Fibroblast of skin of back (primary cell): Measurements from ENCODE around the gene P2RX3.
"Not testable (repeated sequence)": the region's sequence is repeated elsewhere in the genome, so short reads cannot be mapped to it uniquely, and the experiment has no call there.

Source experiments
- DNase-seq: peaks from one replicate; pipeline ENCODE4 v3.0.0-alpha.2; 2013

The P2RX3 gene

DNA sequence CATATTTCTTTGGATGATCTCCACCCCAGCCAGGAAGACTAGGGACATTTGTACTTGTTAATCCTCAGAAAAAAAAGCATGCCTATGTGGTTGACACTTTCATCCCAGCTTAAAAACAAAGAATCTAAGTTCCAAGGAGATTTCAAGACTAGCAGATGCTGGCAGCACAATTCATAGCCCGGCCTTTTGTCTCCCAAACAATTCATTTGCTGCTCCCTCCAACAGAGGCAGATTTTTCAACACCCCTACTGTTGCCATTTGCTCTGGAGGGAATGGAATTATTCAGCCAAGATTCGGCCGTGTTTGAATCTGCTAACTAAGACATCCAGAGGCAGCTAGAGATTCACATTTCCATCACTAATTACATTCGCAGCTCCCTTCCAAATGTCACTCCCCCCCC lies 15.3 kb downstream of the P2RX3 start:
- no peak for DNase-seq

DNA sequence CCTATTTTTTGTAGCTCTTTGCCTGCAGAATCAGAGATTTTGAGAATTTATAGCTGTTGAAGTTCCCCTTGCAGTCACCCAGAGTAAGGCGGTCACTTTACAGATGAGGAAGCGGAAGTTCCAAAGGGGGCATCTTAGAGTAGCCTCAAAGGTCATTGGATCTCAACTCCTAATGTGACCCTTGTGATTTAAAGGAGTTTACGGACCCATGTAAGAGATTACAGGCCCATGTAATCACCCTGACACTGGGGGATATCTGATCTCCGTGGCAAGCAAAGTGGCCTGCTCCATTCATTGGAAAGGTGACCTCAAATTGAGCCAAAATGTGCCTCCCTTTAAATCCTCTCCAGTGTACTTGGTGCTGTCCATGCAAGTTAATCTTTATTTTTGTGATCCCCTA lies 15.7 kb downstream of the P2RX3 start:
- DNase-seq, result no peak

DNA sequence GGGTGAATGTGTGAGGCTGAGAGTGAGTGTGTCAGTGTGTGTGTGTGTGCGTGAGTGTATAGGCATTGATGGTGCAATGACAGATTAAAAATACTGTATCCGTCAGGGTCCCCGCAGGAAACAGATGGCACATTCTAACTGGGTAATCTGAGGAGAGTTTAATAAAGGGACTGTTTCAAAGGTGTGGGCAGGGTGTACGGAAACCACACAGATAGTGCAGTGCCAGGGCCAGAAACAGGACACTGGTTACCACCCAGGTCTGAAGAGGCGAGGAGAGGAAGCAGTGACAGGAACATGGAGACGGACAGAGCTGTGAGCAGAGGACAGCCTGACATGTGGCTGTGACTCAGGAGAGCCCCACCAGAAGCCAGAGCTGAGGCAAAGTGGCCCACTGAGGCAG lies 16.5 kb downstream of the P2RX3 start:
- no peak for DNase-seq

DNA sequence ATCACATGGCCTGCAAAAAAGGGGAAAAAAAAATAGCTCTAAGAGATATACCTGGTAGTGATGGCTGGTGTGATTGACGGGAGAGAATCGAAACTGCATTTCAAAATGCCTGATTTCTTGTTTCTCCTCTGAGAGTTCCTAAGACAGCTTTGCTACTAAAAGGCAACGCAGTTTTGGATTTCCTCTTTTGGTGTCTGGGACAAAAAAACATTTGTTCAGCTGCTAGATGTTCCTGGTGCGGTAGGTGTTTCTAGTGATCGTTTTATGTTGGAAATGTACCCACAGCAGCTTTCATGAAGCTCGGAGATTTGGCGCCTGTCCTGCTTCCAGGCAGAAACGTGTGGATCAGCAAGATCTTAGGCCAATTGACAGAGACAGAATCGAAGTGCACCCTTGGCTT lies 18.1 kb downstream of the P2RX3 start:
- no peak for DNase-seq

DNA sequence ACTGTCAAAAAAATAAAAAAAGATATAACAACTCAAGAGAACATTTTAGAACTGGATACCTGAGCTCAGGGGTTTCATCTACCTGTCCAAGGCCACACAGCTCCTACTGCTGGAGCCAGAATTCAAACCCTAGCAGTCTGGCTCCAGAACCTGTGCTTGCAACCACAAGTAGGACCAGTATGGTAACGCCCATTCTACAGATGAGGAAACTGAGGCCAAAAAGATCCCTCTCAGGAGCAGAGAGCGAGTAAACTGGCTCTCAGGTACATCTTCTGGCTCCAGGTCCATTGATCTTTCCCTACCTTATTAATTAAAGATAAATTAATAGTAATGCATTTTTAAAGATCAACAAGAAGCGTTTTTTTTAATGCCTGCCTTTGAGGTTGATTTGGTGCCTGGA lies 19.2 kb downstream of the P2RX3 start:
- DNase-seq, result no peak

DNA sequence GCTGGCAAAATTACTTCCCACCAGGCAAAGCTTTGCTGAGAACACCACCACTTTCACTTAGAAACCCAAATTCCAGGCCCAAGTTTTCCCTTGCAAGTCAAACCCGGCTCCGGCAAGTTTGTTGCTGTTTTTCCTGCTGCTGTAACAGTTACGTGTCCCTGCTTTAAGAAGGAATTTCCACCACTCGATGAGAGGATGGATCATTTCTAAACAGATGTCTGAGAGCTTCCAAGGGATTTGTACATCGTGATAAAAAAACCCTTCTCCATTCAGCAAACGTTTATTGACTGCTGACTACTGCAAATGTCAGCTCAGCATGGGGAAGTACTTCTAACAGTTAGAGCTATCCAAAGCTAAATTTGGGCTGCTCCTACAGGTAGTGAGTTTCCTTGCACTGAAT lies 19.7 kb downstream of the P2RX3 start:
- no peak for DNase-seq

DNA sequence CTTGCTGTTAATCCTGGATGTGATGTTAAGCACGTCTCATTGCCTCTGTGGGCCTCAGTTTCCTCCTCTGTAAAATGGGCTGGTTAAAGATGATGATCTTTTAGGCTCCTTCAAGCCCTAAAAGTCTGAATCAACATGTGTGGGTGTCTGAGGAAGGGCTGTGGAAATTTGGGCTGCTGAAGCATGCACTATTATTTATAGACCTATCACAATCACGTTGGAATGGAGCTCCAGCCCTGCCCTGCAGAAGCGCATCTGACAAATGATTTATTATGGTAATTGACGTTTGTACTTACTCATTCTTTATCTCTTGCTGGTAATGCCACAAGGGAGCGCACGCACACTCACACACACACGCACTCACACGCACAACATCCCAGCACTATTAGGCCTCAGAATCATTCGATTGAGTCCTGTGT lies 20.4 kb downstream of the P2RX3 start:
- no peak for DNase-seq

DNA sequence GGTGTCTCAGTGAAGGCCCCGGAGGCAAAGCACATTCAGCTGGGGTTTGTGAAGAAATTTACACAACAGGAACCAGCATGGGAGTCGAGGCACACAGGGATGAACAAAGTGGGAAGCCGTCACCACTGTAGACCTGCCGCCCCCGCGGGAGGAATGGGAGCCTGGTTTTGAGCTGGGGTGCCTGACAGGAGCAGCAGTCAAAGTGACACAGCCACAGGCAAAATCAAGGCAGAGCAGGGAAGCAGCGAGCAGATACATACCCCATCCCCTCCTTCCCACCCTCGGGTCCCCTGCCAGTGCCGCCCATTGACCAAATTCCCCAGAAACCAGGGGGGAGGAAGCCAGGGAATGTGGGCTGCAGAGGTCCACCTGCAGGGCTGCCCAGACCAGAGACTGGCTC lies 20.8 kb downstream of the P2RX3 start:
- DNase-seq, result no peak

DNA sequence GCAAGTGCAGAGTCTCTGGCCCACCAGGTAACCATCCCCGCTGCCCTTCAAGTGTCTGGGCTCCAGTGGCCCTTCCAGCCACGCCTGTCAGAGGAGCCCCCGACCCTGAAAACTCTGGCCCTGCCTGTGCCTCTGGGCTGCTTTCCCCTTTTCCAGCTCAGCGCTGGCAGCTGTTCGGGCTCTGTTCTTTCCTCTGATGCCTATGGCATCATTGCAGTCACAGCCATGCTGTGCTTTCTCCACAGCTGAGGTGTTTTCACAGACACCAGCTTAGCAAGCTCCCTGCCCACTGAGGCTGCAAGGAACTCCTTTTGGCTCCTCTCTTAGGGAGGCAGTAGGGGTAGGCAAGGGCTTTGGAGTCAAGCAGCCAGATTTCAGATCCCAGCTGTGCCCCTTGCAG lies 21.2 kb downstream of the P2RX3 start:
- no peak for DNase-seq

DNA sequence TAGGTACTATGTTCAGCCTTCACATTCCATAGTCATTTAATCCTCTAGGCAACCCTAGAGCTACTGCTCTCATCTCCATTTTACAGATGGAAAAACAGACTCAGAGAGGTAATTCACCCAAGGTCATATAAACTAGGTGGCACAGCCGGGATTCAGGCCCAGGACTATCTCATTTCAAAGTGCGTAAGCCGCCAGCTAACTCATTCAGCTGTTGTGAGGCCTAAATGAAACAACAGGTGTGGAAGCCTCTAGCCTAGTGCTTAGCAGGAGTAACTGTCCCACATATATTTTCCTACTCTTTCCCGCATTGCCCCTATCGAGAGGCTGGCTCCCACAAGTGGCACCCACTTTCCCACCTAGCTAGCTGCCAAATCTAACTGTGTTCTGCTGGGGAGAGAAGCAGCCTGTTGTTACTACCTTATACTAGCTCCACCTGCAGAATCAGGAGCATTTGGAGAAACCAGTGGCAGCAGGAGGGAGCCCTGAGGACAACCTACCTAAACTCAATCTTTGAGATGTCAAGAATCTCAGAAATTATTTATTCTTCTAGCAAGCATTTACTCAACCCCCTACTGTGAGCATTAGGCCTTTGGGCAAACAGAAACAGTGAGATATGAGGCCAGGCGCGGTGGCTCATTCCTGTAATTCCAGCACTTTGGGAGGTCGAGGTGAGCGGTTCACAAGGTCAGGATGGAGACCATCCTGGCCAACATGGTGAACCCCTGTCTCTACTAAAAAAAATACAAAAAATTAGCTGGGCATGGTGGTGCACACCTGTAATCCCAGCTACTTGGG lies 21.9 kb downstream of the P2RX3 start:
- no peak for DNase-seq

DNA sequence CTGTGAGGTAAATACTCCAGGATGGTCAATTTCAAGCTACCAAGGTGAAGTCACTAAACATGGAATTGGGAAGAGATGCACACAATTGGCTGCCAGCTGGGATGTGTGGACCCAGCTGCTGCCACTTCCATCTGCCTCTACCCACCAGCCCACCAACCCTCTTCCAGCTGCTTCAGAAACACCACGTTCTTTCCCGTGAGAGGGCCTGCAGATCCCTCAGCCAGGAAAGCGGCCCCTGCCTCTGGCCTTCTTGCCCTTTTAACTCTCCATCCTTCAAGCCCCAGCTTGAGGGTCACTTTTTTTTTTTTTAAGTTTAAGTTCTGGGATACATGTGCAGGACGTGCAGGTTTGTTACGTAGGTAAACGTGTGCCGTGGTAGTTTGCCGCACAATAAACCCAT lies 22.8 kb downstream of the P2RX3 start:
- no peak for DNase-seq

DNA sequence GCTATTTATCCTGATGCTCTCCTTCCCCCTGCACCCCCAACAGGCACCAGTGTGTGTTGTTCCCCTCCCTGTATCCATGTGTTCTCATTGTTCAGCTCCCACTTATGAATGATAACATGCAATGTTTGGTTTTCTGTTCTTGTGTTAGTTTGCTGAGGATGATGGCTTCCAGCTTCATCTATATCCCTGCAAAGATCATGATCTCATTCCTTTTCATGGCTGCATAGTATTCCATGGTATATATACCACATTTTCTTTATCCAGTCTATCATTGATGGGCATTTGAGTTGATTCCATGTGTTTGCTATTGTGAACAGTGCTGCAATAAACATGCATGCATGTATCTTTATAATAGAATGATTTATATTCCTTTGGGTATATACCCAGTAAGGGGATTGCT lies 23.3 kb downstream of the P2RX3 start:
- DNase-seq, result not testable (repeated sequence)

DNA sequence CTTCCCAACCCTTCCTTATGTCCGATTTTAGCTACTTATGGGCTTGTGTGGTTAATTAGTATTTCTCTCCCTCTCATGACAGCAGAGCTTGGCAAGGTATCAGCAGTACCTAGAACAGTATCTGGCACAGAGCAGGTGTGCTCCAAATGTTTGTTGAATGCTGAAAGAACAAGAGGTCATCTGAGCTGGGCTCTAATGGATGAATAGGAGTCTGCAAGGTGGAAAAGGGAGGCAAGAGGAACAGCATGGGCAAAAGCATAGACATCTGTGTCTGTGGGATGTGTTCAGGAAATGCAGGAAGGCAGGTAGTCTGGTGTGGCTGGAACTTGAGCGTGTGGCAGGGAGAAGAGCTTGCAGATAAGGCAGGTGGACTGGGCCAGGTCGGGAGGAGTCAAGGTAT lies 23.8 kb downstream of the P2RX3 start:
- DNase-seq, result no peak

DNA sequence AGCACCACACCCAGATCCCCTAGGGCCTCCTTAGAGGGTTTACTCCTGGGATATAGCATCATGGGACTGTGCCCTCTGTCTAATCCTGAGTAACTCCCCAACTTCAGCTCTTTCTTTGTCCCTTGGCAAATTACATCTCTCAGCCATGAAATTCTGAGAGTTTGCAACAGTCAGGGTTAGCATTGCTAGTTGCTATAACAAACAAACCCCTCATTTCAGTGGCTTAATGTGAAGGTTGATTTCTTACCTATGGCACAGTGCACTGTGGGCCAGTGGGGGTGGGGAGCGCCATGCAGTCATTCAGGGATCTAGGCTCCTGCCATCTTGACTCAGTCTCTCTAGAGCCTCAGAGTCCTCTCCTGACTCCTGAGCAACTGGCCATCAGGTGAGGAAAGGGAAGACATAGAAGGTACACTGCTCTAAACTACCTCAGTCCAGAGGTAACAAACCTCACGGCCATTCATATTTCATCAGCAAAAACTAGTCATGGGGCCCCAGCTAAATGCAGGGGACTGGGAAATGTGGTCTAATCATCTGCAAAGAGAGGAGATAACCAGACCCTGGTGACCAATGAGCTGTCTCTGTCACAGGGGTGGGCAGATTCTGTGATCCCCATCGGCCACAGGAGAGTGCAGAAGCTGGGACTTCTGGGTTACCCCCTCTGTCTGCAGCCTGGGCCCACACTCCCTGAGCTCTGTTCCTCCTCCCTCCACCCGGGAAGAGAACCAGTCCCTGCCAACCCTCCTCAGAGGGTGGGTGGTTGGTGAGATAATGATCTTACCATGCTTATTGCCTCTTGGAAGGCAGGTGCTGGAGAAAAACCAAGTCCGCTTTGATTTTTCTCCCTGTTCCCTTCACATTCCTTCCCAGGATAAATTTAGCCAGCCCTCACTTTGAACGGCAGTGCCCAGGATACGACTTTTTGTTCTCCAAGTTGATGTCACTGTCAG lies 25.3 kb downstream of the P2RX3 start:
- no peak for DNase-seq

DNA sequence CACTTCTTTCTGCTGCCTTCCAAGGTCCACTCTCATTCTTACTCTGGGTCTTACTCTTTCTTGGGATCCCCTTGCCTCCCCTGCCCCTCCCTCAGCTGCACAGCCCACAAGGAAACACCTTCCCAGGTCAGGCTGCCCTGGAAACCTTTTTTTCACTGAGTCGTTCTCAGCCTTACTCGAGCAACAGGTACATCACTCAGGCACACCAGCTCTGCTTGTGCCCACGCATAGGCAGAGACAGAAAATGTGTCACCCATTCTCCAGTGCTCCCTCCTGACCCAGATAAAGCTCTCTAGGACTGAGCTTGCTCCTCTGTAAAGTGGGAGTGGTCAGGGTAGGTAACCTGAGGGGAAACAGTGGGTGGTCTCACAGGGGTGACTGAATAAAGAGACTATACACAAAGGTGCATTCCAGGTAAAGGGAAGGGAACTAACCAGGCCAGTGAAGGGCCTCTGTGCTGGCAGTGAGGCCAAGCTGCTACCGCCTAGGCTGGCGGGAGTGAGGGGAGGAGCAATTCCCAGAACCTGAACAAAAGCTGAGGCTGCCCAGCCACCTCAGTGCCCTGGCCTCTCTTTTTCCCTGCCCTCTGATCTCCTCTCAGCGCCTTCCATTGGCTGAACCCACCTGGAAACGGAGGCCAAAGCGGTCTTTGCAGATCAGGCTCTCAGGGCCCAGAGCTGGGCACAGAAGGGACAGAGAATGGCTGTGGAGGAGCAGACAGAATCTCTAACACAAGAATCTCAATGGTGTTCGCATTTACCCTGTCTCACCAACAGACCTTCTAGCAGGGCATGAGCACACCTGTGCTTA lies 26.9 kb downstream of the P2RX3 start:
- DNase-seq, result no peak

DNA sequence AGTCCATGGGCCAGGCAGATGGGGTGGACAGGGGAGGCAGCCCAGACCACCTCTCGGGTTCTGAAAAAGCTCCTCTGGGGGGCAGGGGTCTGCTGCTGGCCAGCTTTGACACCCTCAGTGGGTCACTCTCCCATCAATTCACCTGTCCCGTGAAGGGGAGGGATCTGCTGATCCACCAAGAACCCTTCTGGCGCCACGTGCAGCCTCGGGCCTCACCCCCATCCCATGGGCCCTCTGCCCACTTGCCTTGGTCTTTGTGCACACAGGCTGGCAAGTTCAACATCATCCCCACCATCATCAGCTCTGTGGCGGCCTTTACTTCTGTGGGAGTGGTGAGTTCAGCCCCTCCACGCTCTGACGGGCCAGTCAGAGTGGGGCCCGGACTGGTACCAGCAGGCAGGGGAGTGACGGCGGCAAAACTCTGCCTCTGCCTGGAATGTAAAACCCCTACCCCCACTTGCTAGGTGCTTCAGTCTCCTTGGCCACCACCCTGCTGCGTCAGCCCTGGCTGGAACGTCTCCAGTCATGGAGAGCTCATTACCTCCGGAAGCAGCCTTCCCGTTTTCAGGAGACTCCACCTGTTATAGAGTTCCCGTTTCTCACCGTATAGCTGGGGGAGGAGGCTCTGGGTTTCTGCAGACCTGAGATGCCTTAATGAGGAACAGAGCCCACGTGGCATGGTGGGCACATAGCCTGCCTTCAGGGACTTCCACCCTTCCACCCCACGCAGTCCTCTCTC lies 30.1 kb downstream of the P2RX3 start:
- DNase-seq, result no peak

DNA sequence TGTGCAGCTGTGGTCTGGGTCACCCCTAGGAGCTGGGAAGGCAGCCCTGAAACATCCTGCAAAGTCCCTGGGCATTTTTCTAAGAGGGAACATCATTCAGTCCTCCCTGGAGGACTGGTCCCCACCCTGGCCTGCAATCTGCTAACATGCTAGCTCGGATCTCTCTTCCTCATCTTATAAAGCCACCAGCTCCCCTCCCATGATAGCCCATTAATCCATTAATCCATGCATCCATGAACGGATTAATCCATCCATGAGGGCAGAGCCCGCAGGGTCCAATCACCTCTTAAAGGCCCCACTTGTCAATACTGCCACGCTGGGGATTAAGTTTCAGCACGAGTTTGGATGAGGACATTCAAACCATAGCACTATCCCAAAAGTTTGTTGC lies 30.7 kb downstream of the P2RX3 start:
- no peak for DNase-seq

DNA sequence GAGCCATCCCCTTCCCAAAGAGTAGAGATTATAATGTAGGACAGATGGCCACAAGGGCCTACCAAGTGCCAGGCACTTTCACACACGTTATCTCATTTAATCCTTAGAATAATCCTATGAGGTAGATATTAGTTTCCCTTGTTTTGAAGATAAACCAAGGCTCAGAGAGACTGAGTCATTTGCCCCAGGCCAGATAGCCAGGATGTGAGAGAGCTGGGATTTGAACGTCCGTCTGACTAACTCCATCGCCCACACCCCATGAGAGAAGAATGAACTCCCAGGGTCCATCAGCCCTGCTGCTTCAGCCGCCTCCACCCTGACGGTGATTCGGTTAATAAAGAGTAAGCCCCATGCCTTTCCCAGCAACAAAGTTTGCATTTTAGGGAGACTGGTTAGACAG lies 32.1 kb downstream of the P2RX3 start:
- peak; percentile 25 for DNase-seq

DNA sequence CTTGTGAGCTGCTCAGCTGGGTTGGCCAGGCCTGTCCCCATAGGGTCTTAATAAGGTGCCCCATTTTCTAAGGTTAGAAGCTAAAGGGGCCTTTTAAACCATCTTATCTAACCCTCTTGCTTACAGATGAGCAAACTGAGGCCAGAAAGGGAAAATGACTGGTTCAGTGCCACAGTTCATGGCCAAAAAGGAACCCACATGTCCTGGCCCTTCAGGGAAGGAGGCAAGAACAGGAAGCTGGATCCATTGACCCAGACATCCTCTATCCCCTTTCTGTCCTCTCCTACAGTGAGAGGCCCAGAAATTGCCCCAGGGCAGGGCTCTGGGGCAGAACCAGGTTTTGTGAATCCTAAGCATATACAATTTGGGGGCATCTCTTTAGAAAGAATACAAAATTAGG lies 32.8 kb downstream of the P2RX3 start:
- no peak for DNase-seq

DNA sequence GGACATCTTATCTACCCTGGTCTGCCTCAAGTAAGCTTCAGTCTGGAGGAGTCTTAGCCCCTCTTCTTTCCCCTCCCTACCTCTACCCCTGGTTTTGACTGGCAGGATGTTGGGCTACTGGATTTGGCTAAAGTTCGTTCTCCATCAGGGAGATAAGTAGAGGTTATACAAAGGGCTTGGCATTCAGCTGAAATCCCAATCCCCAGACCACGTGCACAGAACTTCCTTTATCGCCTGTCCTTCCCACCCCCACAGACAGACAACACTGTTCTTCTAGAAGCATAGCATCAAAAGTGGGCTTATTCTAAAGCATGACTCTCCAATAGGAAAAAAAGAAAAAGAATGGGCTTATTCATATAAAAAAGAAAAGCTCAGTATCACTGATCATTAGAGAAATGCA lies 35.0 kb downstream of the P2RX3 start:
- DNase-seq, result no peak

DNA sequence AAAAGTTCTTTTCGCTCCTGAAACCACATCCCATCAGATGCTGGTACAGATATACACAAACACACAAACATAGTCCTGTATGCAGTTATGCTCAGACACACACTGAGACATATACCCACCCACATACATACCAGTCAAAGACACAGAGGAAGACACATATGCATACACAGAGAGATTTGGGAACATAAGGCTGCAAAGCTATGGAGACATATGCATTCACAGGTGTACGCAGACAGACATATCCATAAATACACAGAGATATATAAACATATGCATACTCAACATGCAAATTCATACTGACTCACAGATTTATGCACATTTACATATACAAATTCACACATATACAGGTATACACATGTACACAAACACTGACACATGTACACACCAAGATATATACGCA lies 36.8 kb downstream of the P2RX3 start:
- no peak for DNase-seq

DNA sequence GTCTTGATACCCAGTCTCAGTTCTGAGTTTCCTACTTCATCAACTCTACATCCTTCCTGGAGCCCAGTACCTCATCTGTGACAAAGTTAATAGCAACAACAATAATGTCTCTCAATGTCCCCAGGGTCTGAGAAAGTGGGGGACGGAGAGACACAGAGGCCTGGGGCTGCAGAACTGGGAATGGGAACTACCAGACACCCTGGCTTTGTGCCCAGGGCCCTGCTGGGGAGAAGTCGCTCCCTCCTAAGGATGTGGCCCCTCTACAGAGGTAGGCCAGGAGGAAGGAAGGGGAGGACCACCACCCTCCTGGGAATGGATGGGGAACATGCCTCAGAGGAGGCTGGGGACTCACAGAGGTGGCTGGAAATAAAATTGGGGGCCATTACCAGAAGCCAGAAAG lies 37.3 kb downstream of the P2RX3 start:
- DNase-seq, result no peak
